Stimulated activated naive CD4-positive, alpha-beta T cell (primary cell): ENCODE results near the gene CKMT2.

Experiments
- DNase-seq, 6 experiments: peaks; one replicate each; lab custom pipeline; 2025; lab: John Stamatoyannopoulos, UW

CKMT2 gene

DNA sequence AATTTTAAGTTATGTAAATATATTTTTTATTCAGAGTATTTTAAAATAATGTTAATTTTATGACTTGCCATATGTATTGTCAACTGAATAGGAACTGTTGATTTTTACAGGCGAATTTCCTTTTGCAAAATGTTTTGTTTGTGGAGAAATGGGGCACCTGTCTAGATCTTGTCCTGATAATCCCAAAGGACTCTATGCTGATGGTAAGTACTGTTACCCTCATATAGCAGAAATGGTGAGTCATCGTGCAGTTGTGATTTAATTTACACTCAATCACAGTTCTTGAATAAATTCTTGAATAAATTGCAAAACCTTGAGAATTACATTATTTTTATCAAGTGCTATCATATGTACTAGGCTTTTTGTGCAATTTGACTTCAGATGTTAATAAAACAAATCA, 75.7 kb downstream of the CKMT2 start:
- no peak for DNase-seq

DNA sequence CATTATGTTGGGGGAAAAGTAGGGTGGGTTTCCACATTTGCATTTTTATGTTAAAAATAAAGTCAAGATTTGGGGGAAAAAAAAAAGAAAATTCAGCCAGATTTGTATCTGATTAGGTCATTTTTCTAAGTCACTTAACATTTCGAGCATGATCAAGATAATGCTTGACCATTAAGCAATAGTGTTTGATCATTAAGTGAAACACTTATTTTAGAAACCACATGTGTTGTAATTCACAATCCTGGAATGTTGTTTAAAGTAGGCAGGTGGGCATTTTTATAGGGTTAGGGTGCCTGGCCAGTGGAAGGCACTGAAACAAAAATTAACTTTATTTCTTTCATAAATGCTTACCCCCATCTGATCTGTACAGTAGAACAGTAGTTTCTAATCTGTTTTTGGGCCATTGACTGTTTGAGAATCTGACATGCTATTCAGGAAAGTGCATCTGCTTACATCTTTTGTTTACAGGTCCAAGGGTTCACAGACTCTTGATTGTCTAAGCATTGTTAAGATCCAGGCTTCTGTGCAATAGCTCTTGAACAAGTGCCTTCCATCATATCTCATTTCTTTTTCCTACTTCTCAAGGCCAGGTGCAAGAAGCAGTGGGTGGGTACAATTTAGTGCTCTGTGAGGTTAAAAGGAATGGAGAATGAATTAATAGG, 77.4 kb downstream of the CKMT2 start:
- DNase-seq = no peak

DNA sequence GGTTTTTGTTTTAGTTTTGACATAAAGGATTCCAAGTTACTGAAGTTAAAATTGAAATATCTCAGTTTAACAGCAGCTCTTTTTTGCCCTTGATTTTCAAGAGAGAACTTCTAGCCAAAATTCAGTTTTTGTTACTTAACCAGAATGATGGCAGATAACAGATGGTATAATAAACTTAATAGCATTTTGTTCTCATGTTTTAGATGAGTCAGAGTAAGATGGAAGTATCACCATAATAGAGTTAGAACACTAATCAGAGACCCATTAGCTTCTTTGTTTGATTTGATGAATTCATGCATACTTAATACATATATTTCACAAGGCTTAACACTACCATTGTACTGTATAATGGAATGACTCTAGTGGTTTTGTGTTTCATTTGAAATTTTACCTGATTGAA, 80.2 kb downstream of the CKMT2 start:
- no peak for DNase-seq

GRCh38 chr5:81313686-81314085, 80.6 kb downstream of the CKMT2 start:
- no peak for DNase-seq

GRCh38 chr5:81314581-81314980, 81.5 kb downstream of the CKMT2 start:
- no peak for DNase-seq

DNA sequence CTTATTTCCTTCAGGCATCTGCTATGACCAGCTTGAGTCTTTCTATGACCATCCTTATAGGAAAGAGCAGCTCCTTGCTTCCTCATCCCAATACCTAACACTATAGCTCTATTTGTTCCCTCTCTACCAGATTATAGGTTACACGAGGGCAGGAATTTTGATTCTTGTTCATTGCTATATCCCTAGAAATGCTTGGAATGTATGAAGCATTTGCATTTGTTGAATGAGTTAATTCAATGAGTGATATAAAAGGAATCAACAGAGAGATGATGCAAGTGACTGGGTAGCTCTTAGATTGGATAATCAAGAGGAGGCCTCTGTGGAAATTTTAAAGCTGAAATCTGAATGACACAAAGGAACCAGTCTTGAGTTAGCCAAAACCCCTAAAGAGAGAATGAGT, 82.2 kb downstream of the CKMT2 start:
- no peak for DNase-seq

DNA sequence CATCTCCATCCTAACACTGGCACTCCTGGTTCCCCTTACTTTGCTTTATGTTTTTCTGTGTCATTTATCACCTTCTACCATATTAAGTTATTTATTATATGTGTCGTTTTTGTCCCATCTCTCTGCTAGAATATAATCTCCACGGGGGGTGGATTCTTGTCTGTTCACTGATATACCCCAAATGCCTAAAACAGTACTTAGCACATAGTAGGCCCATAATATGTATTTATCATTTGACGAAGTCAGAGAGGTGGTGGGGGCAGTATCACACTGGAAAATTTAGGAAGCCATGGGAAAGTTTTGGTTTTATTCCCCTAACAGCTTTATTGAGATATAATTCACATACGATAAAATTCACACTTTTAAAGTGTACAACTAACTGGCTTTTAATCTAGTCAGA, 82.7 kb downstream of the CKMT2 start:
- no peak for DNase-seq
